Activated CD8-positive, alpha-beta memory T cell treated with anti-CD3 and anti-CD28 coated beads, Interleukin-2, amount 50 U/mL, for 4 hours (primary cell): ENCODE data around the gene TUBGCP6.

Experiments used
- DNase-seq: peaks from one replicate; pipeline ENCODE4 v3.0.0-alpha.2; 2020

TUBGCP6 gene

DNA sequence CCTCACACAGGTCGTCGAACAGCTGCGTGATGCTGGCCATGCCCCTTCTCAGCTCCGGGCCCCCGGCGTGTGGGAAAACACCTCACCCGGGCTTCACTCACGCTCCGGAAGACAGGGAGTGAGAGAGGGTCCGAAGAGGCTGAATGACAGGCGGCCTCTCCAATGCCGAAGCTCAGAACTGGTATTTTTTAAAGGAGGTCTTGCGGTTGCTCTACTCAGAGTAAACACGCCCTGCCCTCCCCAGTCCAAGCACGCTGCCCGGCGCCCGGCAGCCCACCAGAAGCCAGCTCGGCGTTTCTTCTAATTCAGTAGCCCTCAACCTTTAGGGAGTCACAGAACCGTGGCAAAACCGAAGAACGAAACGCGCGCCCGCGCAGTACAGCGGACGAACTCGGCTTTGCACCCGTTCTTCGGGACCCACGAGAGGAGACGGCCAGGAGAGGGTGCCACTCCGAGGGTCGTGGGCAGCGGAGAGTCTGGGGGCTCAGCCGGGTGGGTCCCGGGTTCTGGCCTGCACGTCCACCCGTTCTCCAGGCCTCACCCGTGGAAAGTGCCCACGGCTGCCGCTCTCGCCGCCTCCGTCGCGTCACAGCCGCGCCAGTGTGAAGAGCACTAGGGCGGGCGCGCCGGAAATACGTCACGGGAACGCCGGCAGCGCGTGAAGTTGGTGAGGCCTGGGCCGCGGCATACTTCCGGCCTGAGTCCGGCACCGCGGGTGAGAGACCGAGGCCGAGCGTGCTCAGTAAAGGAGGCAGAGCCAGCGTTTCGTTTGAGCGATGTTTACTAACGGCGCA lies at the start of gene TUBGCP6:
TUBGCP6 (minus strand) TSS at position 604 of the 794 bp plus-strand sequence; CDS start at position 40, 564 bp downstream.
- peak; percentile 94 for DNase-seq

GRCh38 chr22:50294319-50294656 lies 49.5 kb upstream of the TUBGCP6 start:
- no peak for DNase-seq

DNA sequence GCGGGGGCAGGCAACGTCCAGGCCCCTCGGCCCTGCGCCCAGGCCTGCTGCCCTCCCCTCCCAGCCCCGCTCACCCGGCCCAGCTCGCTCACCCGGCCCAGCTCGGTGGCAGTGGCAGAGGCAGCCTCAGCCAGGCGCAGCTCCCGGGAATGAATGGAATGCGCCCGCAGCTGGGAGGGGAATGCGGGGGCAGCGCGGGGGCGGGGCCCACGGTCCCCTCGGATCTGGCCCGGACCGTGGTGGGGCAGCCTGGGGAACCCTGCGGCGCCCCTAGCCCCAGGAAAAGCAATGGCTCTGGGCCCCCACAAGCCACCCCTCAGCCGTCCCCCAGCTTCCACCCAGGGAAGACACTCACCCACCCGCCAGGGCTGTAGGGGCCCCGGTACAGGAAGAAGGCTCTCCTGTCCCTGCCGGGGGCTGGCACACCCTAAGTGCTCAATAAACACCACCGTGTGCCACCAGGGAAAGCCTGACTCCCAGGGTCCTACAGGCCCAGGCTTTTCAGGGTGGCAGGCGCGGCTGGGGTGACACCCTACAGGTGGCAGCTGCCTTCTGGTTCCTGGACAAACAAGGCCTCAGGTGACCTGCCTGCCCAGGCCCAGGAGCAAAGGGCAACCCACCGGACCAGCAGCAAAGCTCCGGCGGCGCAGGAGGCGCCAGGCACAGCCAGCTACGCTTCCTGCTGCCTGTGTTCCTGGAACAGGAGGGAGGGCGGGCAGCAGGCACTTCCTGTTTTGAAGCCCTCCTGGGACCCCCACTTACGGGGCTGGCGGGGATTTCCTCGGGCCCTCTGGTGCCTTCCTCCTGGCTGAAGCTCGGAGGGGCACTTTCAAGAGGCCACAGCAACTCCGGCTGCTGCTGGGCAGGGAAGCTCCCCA lies 48.9 kb upstream of the TUBGCP6 start:
- DNase-seq: no peak

GRCh38 chr22:50292643-50293440 lies 48.0 kb upstream of the TUBGCP6 start:
- DNase-seq: no peak

- no peak for DNase-seq
Measured at GRCh38 chr22:50289942-50290630, 45.3 kb upstream of the TUBGCP6 start.

- DNase-seq: no peak
Measured at GRCh38 chr22:50289151-50289941, 44.5 kb upstream of the TUBGCP6 start.

DNA sequence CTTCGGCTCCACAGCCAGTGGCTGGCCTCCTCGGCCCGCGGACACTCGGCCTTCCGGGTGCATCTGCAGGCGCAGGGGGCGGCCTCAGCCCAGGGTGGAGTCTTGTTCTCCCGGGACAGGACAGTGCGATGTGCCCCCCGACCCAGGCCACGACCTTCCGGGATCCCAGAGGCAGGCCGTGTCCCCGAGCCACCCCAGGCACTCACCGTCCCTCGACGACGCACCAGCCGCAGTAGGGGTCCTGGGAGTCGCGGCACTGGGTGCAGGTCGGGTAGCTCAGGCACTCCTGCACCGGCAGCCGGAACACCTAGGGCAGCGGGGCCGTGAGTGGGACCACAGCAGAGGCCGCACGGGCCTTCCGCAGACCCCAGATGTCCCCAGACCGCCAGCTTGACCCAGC lies 42.9 kb upstream of the TUBGCP6 start:
- DNase-seq: no peak

DNA sequence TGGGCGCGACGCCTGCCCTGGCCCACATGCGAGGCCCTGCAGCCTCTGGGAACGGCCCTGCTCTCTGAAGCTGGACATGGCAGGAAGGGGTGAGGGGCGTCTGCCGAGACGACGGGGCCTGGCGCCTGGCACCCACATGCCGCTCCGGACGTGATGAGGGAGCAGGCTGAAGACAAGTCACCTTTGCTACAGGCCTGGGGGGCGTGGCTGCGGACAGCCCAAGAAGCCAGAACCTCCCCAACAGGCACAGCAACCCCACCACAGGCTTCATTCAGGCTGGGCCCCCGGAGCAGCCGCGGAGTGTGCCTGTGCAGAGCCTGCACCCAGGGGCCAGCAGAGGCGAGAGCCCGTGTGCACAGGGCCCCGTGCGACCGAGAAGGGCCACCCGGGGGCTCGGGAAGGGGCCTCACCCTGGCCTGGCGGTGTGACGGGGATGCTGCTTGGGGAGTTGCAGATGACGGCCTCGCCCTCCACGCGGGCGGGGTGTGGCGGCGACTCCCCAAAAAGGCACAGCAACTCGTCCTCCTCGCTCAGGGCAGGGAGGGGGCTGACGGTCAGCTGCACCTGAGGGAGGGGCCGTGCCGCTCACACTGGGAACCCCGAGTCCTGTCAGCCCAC lies 42.0 kb upstream of the TUBGCP6 start:
- no peak for DNase-seq

DNA sequence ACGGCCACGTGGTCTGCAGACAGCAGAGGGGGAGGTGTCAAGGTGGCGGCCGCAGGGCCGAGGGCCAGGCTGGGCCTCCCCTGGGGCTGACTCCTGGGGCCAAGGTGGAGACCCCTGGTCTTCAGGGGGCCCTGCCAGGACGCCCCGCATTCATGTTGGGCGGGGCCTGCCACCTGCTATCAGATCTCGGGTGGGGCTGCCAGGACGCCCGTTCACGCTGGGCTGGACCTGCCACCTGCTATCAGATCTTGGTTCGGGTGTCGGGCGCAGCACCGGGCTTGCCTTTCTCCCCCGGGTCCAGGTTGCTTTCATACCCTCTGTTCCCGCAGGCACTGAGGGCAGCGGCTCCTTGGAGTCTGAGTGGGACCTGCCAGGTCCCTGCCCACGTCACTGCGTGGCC lies 41.5 kb upstream of the TUBGCP6 start:
- no peak for DNase-seq

GRCh38 chr22:50285568-50286229 lies 40.9 kb upstream of the TUBGCP6 start:
- DNase-seq: no peak

DNA sequence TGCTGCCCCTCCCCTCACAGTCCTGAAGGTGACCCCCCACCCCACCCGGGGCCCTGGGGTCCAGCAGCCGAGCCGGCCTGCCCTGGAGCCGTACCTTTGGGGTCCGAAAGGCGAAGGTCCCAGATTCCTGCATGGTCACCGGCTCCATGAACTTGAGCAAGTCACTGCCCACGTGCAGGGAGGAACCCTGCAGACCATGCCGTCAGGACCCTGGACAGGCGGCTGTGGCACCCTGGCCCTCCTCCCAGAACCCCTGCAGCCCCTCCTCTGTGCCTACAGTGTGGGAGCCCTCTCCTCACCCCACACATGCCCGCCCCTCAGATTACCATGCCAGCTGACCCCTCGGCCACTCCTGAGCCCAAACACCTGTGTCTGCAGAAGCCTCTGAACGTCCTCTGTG lies 39.7 kb upstream of the TUBGCP6 start:
- DNase-seq: no peak

DNA sequence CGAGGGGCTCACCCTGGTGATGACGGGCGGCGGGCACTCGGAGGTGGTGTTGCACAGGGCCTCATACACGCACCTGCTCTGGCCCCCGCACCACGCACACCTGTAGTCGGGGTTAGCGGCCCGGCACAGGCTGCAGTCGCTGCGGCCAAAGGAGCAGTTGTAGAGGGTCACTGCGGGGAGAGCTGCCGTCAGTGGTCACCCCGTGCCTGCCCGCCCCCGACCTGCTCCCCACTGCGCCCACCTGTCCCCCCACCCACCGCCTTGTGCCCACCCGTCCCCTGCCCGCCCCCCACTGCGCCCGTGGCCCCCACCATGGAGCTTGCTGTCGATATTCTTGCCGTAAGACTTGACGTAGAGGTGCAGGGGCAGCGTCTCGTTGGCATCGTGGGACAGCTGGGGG lies 39.0 kb upstream of the TUBGCP6 start:
- DNase-seq: no peak

DNA sequence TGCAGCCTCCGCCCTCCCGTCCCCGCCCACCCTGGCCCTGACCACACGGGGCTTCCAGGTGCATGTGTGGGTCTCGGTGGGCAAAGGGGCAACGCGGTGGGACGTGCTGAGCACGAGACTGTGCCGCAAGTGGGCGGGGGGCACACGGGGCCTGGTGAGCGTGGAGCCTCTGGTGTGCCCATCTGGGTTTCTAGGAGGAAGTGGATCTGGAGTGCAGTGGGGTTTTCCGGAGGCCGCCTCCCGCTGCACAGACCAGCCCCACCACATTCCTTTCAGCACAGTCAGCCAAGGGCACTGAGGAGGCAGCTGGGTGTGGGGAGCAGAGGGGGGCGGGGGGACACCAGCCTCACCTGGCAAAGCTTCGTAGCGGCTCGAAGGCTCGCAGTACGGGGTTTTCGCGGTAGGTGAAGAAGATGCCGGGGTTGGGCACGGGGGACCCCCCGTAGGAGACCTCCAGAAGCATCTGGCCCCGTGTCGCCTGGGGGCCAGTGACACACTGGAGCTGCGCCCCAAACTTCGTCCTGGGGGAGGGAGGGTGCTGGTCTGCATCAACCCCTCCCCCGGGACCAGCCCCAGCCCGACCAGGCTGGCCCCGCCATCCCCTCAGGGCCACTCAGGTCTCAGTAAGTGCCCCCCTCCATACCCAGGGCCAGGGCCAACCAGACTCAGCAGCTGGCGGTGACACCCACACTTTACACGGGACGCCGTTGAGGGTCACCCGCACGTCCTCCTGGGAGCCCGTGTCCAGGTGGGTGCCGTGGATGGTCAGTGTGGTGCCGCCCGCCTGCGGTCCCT lies 37.7 kb upstream of the TUBGCP6 start:
- no peak for DNase-seq

DNA sequence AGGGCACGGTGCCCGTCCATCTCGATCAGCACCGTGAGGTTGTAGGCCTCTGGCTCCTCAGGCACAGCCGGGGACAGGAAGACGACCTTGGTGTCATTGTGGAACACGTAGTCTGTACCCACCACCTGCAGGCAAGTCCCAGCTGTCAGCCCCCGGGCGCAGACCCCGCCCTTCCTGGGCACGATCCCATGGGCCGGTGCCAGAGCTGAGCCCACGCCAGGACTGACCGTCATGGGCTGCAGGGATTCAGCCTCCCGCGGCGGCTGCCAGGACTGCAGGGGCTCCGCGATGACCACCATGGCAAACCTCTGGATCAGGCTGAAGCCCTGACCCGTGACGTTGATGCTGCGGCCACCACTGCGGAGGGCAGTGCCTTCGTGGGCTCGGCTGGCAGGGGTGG lies 37.1 kb upstream of the TUBGCP6 start:
- DNase-seq: no peak

DNA sequence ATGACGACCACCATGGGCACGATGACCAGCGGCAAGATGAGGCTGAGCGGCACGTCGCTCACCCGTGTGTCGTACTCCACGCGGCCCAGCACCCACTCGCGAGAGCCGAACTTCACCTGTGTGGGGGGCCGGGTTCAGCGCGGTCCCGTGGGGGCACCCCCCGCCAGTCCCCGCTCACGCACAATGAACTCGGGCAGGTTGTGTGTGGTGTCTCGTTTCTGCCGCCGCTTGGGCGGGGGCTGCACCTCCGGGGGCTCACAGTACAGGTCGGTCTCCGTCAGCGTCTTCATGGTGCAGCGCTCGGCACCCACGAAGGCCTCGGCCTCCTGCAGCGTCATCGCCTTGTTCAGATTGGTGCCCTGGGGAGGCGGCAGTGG lies 36.5 kb upstream of the TUBGCP6 start:
- DNase-seq: no peak

GRCh38 chr22:50280708-50281383 lies 36.0 kb upstream of the TUBGCP6 start:
- DNase-seq: no peak

- DNase-seq: no peak
Measured at GRCh38 chr22:50280022-50280707, 35.3 kb upstream of the TUBGCP6 start.

DNA sequence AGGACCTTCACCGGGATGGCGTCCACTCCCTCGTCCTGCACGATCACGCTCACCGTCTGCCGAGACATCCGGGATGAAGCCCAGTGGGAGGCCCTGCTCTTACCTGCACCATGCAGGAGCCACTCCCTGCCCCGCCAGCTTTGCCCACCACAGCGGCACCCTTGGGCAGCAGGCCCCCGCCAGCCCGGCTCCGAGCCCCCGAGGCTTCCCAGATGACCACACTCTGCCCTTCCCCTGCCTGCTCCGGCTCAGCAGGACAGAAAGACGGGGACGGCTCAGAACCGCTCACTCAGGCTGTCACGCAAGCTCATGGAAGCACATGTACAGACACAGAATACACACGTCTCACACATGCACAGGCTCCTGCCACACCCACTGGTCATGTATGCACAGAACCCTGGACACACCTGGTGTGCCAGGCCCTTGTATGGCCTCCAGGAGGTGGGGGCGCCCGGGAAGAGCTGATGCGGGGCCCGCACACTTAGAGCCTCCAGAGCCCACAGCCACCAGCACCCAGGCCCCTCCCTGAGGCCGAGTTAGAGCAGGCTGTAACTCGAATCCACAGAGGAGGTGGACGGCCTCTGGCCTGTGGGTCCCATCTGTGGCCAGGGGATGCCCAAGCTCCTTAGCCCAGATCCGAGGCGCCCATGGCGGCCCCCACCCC lies 34.3 kb upstream of the TUBGCP6 start:
- DNase-seq: no peak
